Measurements from ENCODE around the gene TMEM187. TPM values are rescaled to one million over a fixed set of nuclear protein-coding genes. Genes with fewer than 3 reads are reported as not detected.

TMEM187 gene
- total and polyA plus RNA-seq, 4 donors: 1.8 to 11.4 (median 5.9) TPM

DNA sequence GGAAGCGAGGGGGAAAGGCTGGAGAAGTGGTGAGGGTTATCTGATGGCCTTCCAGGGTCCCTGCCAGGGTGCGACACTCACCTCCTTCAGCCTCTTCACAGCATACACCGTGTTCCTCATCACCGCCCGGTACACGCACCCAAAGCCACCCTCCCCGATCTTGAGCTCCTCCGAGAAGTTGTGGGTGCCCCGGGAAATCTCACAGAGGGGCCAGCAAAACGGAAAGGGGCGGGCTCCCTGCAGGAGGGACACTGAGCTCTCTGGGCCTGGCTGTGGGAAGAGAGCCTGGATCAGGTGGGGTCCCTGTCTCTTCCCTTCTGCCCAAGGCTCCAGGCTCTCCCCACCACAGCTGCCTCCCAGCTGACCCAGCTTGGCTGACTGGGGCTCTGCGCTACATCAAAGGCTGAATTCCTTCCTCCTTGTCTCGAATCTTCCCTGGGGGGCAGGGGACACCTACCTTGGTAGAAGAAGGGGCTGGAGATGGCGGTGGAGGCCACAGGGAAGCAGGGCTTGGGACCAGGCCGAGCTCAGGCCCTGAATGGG is 46.0 kb downstream of the TMEM187 start:
- Histone ChIP-seq H3K27ac (ENCODE audit: low read depth in 1 of 2, low read length in 1 of 2) (peak overlapping the region; percentile 82 to 95), H3K27me3 (ENCODE audit: control insufficient read depth in 3 of 3, insufficient read depth in 3 of 3, low read length in 2 of 3) (no peaks in the 10 kb centered on the region), H3K36me3 (ENCODE audit: control insufficient read depth in 4 of 4, insufficient read depth in 4 of 4, low read length in 4 of 4) (peaks cover 0 to 26% (median 2%) of the 10 kb centered on the region in 4 donors), H3K4me3 (peak overlapping the region; percentile 65), H3K4me1 (ENCODE audit: control insufficient read depth in 5 of 5, insufficient read depth in 5 of 5, low read length in 5 of 5) (peaks cover 3 to 28% (median 8%) of the 10 kb centered on the region in 5 donors), H3K9ac (ENCODE audit: insufficient read depth in 1 of 2, low read length in 2 of 2) (no peak overlapping the region), H3K9me3 (ENCODE audit: control insufficient read depth in 4 of 4, insufficient read depth in 3 of 4, low read length in 3 of 4) (peaks cover 0 to 6% (median 0%) of the 10 kb centered on the region in 4 donors)
- no peak for DNase-seq
- WGBS, 2 donors: 66 to 76% methylated on average over 12 to 15 of the region's 15 CpGs
- ATAC-seq (ENCODE audit: insufficient read depth, low FRiP score): no peak
- no peak for TF ChIP-seq CTCF (IDR thresholded peaks at IDR 0.05; ENCODE audit: control extremely low read depth, extremely low read depth)

DNA sequence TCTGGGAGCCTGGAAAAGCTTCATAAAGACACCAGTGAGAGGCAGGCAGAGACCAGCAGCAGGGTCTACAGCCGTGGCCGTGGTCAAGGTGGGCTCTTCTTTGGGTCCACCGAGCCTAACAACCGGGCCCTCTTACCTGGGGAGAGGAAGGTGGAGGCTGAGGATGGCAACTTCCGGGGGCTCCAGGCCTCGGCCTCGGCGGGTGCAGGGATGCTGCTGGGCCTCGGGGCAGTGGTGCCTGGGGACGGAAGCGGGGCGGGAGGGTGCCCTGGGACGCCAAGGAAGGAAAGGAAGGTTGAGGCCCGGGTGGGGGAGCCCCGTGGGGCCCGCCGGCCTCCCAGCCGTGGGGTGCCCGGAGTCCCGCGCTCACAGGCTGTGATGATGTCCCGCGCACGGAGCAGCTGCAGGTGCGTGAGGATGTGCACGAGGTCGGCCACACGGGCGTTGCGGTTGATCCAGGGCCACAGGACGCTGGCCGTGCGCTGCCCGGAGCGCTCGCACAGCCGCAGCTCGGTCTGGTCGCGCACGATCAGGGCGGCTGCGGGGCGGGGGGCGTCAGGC is 46.6 kb downstream of the TMEM187 start:
- peaks cover 0 to 6% (median 0%) of the 10 kb centered on the region in 4 donors for H3K9me3 ChIP-seq (ENCODE audit: control insufficient read depth in 4 of 4, insufficient read depth in 3 of 4, low read length in 3 of 4)
- peaks cover 3 to 31% (median 8%) of the 10 kb centered on the region in 5 donors for H3K4me1 ChIP-seq (ENCODE audit: control insufficient read depth in 5 of 5, insufficient read depth in 5 of 5, low read length in 5 of 5)
- ATAC-seq (ENCODE audit: insufficient read depth, low FRiP score) (no peak), DNase-seq (no peak)
- peak overlapping the region; percentile 65 for H3K4me3 ChIP-seq
- no peak for TF ChIP-seq CTCF (IDR thresholded peaks at IDR 0.05; ENCODE audit: control extremely low read depth, extremely low read depth)
- no peaks in the 10 kb centered on the region for H3K27me3 ChIP-seq (ENCODE audit: control insufficient read depth in 3 of 3, insufficient read depth in 3 of 3, low read length in 2 of 3)
- H3K27ac ChIP-seq (ENCODE audit: low read depth in 1 of 2, low read length in 1 of 2): peak overlapping the region; percentile 82 to 95
- no peak overlapping the region for H3K9ac ChIP-seq (ENCODE audit: insufficient read depth in 1 of 2, low read length in 2 of 2)
- 0 to 38% methylated on average over 15 to 45 of the region's 45 CpGs for WGBS, 2 donors
- H3K36me3 ChIP-seq (ENCODE audit: control insufficient read depth in 4 of 4, insufficient read depth in 4 of 4, low read length in 4 of 4): peaks cover 0 to 26% (median 2%) of the 10 kb centered on the region in 4 donors

- H3K4me1 ChIP-seq (ENCODE audit: control insufficient read depth in 5 of 5, insufficient read depth in 5 of 5, low read length in 5 of 5): peaks cover 3 to 31% (median 8%) of the 10 kb centered on the region in 5 donors
- H3K27ac ChIP-seq (ENCODE audit: low read depth in 1 of 2, low read length in 1 of 2): peak within 1 kb of the TSS; percentile 91 to 95
- TF ChIP-seq CTCF (IDR thresholded peaks at IDR 0.05; ENCODE audit: control extremely low read depth, extremely low read depth): no peak
- H3K9ac ChIP-seq (ENCODE audit: insufficient read depth in 1 of 2, low read length in 2 of 2): peak within 1 kb of the TSS in 1 of 2 donors; percentile 46
- WGBS, 2 donors: 0 to 29% methylated on average over 13 to 99 of the region's 99 CpGs
- peaks cover 0 to 6% (median 0%) of the 10 kb centered on the region in 4 donors for H3K9me3 ChIP-seq (ENCODE audit: control insufficient read depth in 4 of 4, insufficient read depth in 3 of 4, low read length in 3 of 4)
- no peaks in the 10 kb centered on the region for H3K27me3 ChIP-seq (ENCODE audit: control insufficient read depth in 3 of 3, insufficient read depth in 3 of 3, low read length in 2 of 3)
- H3K36me3 ChIP-seq (ENCODE audit: control insufficient read depth in 4 of 4, insufficient read depth in 4 of 4, low read length in 4 of 4): peaks cover 0 to 26% (median 2%) of the 10 kb centered on the region in 4 donors
- DNase-seq (peak; percentile 34 to 64 (median 56)), ATAC-seq (ENCODE audit: insufficient read depth, low FRiP score) (peak; percentile 67)
- H3K4me3 ChIP-seq: peak within 1 kb of the TSS; percentile 65
Measured at GRCh38 chrX:154019633-154020528, 47.3 kb downstream of the TMEM187 start, which contains the start of gene IRAK1. Gene IRAK1 (minus strand): TSS chrX:154019902. CDS start chrX:154019812, 90 bp downstream.

All from lung (tissue), 12 donors.